Left forelimb (tissue), 1 donor: Measurements from ENCODE around the gene NRXN2.

ENCODE experiments used
- DNase-seq: peaks from one replicate; pipeline ENCODE4 v3.0.0-alpha.2; 2018; ENCODE audit warnings: low spot score

Gene NRXN2

GRCh38 chr11:64627371-64627770, 95.6 kb downstream of the NRXN2 start:
- no peak for DNase-seq

- no peak for DNase-seq
Measured at GRCh38 chr11:64626637-64627036, 96.4 kb downstream of the NRXN2 start.

- DNase-seq, result no peak
Measured at GRCh38 chr11:64624883-64625481, 98.0 kb downstream of the NRXN2 start.

GRCh38 chr11:64622681-64623080, 100.3 kb downstream of the NRXN2 start:
- DNase-seq, result no peak

- DNase-seq, result no peak
Measured at GRCh38 chr11:64621283-64622019, 101.5 kb downstream of the NRXN2 start.

GRCh38 chr11:64620381-64620971, 102.5 kb downstream of the NRXN2 start:
- DNase-seq, result peak; percentile 72

- DNase-seq, result peak; percentile 80
Measured at GRCh38 chr11:64619811-64620380, 103.1 kb downstream of the NRXN2 start.

GRCh38 chr11:64619196-64619595, 103.8 kb downstream of the NRXN2 start:
- DNase-seq, result no peak

GRCh38 chr11:64616817-64617216, 106.2 kb downstream of the NRXN2 start:
- no peak for DNase-seq

GRCh38 chr11:64614917-64615316, 108.1 kb downstream of the NRXN2 start:
- no peak for DNase-seq

GRCh38 chr11:64613648-64614047, 109.3 kb downstream of the NRXN2 start:
- DNase-seq, result no peak

- DNase-seq, result no peak
Measured at GRCh38 chr11:64611869-64612646, 110.9 kb downstream of the NRXN2 start.

- DNase-seq, result no peak
Measured at GRCh38 chr11:64611176-64611575, 111.8 kb downstream of the NRXN2 start.

- DNase-seq, result no peak
Measured at GRCh38 chr11:64610596-64610995, 112.4 kb downstream of the NRXN2 start.

GRCh38 chr11:64609436-64610047, 113.5 kb downstream of the NRXN2 start:
- no peak for DNase-seq

- no peak for DNase-seq
Measured at GRCh38 chr11:64608636-64609035, 114.4 kb downstream of the NRXN2 start.

- DNase-seq, result no peak
Measured at GRCh38 chr11:64608046-64608445, 115.0 kb downstream of the NRXN2 start.

GRCh38 chr11:64607381-64607985, 115.5 kb downstream of the NRXN2 start:
- no peak for DNase-seq

GRCh38 chr11:64606796-64607380, 116.1 kb downstream of the NRXN2 start:
- no peak for DNase-seq

- no peak for DNase-seq
Measured at GRCh38 chr11:64605656-64606585, 117.1 kb downstream of the NRXN2 start.
